WERI-Rb-1 (cell line): Measurements from ENCODE around the gene DMKN.
"Not testable (repeated sequence)": the region's sequence is repeated elsewhere in the genome, so short reads cannot be mapped to it uniquely, and the experiment has no call there.

Experiments
- DNase-seq: peaks from one replicate; pipeline ENCODE4 v3.0.0-alpha.2; 2020
- H3K27ac ChIP-seq: fragments of 250-450 bp; sonication (Bioruptor Pico); 2 replicates; pipeline ENCODE4 v1.5.1; 2020; ENCODE audit warnings: mild to moderate bottlenecking, moderate library complexity
- H3K27me3 ChIP-seq: fragments of 250-450 bp; sonication (Bioruptor Pico); 2 replicates; pipeline ENCODE4 v1.5.1; 2021; ENCODE audit warnings: mild to moderate bottlenecking, low read depth, moderate library complexity; ENCODE audit not compliant: insufficient read depth, severe bottlenecking
- H3K36me3 ChIP-seq: fragments of 250-450 bp; sonication (Bioruptor Pico); 2 replicates; pipeline ENCODE4 v1.5.1; 2020; ENCODE audit warnings: mild to moderate bottlenecking, moderate library complexity
- H3K4me3 ChIP-seq: 2 replicates; pipeline ENCODE4 v1.5.1; 2011; ENCODE audit warnings: low read depth, mild to moderate bottlenecking, control low read depth, low read length
- H3K9me3 ChIP-seq: fragments of 250-450 bp; sonication (Bioruptor Pico); 2 replicates; pipeline ENCODE4 v1.5.1; 2021; ENCODE audit warnings: mild to moderate bottlenecking, moderate library complexity; ENCODE audit not compliant: severe bottlenecking
- TF ChIP-seq, protein P1 (sequence below): IDR thresholded peaks from 2 replicates; pipeline ENCODE4 v1.5.1; 2011; ENCODE audit warnings: low read depth, mild to moderate bottlenecking, control low read depth, inconsistent platforms, low read length

Gene DMKN

DNA sequence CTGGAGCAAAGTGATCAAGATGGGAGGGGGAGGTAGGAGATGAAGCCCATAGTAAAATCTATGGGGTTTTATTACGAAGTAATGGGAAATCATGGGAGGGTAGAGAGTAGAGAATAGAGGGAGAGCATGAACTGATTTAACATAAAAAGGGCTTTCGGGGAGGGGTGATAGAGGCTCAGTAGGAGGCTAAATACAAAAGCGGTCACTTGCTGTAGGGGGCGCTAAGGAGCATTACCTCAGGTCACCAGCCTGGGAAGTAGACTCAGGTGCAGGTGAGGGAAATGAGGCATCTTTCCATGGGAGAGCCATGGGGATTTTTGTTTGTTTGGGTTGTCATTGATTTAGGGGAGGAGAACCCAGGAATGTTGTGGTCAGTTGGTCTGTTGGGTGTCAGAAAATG lies 37.3 kb downstream of the DMKN start:
- Histone ChIP-seq H3K27me3 (no peaks in the 10 kb centered on the region), H3K27ac (no peak overlapping the region), H3K36me3 (no peaks in the 10 kb centered on the region), H3K9me3 (no peaks in the 10 kb centered on the region), H3K4me3 (no peak overlapping the region)
- TF ChIP-seq, protein P1, sequence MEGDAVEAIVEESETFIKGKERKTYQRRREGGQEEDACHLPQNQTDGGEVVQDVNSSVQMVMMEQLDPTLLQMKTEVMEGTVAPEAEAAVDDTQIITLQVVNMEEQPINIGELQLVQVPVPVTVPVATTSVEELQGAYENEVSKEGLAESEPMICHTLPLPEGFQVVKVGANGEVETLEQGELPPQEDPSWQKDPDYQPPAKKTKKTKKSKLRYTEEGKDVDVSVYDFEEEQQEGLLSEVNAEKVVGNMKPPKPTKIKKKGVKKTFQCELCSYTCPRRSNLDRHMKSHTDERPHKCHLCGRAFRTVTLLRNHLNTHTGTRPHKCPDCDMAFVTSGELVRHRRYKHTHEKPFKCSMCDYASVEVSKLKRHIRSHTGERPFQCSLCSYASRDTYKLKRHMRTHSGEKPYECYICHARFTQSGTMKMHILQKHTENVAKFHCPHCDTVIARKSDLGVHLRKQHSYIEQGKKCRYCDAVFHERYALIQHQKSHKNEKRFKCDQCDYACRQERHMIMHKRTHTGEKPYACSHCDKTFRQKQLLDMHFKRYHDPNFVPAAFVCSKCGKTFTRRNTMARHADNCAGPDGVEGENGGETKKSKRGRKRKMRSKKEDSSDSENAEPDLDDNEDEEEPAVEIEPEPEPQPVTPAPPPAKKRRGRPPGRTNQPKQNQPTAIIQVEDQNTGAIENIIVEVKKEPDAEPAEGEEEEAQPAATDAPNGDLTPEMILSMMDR: peak; percentile 44
- DNase-seq: no peak

DNA sequence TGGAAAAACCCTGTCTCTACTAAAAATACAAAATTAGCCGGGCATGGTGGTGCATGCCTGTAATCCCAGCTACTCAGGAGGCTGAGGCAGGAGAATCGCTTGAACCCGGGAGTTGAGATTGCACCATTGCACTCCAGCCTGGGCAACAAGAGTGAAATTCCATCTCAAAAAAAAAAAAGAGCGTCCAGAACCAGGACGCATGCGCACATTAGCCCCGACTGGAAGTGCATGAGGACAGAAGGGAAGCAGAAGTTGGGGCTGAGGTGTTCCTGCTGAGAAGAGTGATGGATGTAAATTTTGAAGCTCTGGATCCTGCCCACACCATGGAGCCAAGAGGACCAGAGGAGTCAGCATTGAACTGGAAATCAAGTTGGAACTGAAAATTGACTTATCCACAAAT lies 38.9 kb downstream of the DMKN start:
- DNase-seq, H3K4me3 ChIP-seq, H3K9me3 ChIP-seq, H3K27me3 ChIP-seq, H3K36me3 ChIP-seq, H3K27ac ChIP-seq: not testable (repeated sequence)

- H3K36me3 ChIP-seq: no peaks in the 10 kb centered on the region
- no peak for DNase-seq
- no peaks in the 10 kb centered on the region for H3K27me3 ChIP-seq
- no peak overlapping the region for H3K27ac ChIP-seq
- TF ChIP-seq, protein P1: no peak
- H3K4me3 ChIP-seq: no peak overlapping the region
- no peaks in the 10 kb centered on the region for H3K9me3 ChIP-seq
Observed at GRCh38 chr19:35474104-35474503, 39.3 kb downstream of the DMKN start.

GRCh38 chr19:35471946-35472345 lies 41.5 kb downstream of the DMKN start:
- TF ChIP-seq, protein P1: no peak
- H3K4me3 ChIP-seq: no peak overlapping the region
- H3K36me3 ChIP-seq: no peaks in the 10 kb centered on the region
- H3K27ac ChIP-seq: no peak overlapping the region
- H3K9me3 ChIP-seq: no peaks in the 10 kb centered on the region
- H3K27me3 ChIP-seq: no peaks in the 10 kb centered on the region
- DNase-seq: no peak

- not testable (repeated sequence) for H3K27me3 ChIP-seq, H3K9me3 ChIP-seq, H3K36me3 ChIP-seq, H3K4me3 ChIP-seq, DNase-seq, H3K27ac ChIP-seq
Observed at GRCh38 chr19:35471075-35471474, 42.4 kb downstream of the DMKN start.

DNA sequence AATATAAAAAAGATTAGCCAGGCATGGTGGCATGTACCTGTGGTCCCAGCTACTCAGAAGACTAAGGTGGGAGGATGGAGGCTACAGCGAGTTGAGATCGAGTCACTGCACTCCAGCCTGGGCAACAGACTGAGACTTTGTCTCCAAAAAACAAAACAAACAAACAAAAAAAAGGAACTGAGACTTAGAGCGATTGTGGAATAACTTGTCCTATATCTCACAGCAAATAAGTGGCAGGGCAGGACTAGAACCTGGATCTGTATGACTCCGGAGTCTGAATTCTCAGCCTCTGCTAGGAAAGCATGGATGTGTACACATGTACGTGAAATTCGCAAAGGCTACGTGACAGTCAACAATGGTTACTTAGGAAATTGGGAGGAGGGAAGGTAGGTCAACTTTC lies 43.3 kb downstream of the DMKN start:
- Histone ChIP-seq H3K27ac (no peak overlapping the region), H3K27me3 (no peaks in the 10 kb centered on the region)

GRCh38 chr19:35468637-35469036 lies 44.8 kb downstream of the DMKN start:
- Histone ChIP-seq H3K27ac (no peak overlapping the region), H3K4me3 (no peak overlapping the region), H3K36me3 (no peaks in the 10 kb centered on the region), H3K9me3 (no peaks in the 10 kb centered on the region), H3K27me3 (no peaks in the 10 kb centered on the region)
- TF ChIP-seq, protein P1: peak; percentile 86
- DNase-seq: peak; percentile 71

More for the DNA sequence above, 43.3 kb downstream of the DMKN start:
- no peak overlapping the region for H3K4me3 ChIP-seq
- DNase-seq: no peak
- TF ChIP-seq, protein P1: no peak
- H3K9me3 ChIP-seq: no peaks in the 10 kb centered on the region
- H3K36me3 ChIP-seq: no peaks in the 10 kb centered on the region
